22Rv1 (cell line): ENCODE results near the gene TTC16.

ENCODE experiments used
- ZFX ChIP-seq: fragments of 450-650 bp; IDR thresholded peaks from 2 replicates; pipeline ENCODE4 v1.6.1; 2017; ENCODE audit warnings: antibody characterized with exemption, borderline replicate concordance
- TF ChIP-seq, protein P1 (sequence below): fragments of 450-650 bp; IDR thresholded peaks from 2 replicates; pipeline ENCODE4 v1.5.1; 2017; ENCODE audit warnings: mild to moderate bottlenecking

- TF ChIP-seq, protein P1, sequence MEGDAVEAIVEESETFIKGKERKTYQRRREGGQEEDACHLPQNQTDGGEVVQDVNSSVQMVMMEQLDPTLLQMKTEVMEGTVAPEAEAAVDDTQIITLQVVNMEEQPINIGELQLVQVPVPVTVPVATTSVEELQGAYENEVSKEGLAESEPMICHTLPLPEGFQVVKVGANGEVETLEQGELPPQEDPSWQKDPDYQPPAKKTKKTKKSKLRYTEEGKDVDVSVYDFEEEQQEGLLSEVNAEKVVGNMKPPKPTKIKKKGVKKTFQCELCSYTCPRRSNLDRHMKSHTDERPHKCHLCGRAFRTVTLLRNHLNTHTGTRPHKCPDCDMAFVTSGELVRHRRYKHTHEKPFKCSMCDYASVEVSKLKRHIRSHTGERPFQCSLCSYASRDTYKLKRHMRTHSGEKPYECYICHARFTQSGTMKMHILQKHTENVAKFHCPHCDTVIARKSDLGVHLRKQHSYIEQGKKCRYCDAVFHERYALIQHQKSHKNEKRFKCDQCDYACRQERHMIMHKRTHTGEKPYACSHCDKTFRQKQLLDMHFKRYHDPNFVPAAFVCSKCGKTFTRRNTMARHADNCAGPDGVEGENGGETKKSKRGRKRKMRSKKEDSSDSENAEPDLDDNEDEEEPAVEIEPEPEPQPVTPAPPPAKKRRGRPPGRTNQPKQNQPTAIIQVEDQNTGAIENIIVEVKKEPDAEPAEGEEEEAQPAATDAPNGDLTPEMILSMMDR: no peak
- no peak for TF ChIP-seq ZFX
These were observed 43.0 kb downstream of the TTC16 start for GRCh38 chr9:127758843-127759242.
